HEK293 (cell line): Measurements from ENCODE around the gene ZNF507.

Experiments
- KLF9 ChIP-seq: fragments of 450-650 bp; formaldehyde crosslinking; IDR thresholded peaks from 2 replicates; pipeline ENCODE4 v1.5.1; 2016; ENCODE audit warnings: missing biosample characterization, missing genetic modification characterization, low read depth
- PRDM2 ChIP-seq: fragments of 450-650 bp; formaldehyde crosslinking; IDR thresholded peaks from 2 replicates; pipeline ENCODE4 v1.5.1; 2016; ENCODE audit warnings: missing biosample characterization, missing genetic modification characterization, borderline replicate concordance
- ZNF707 ChIP-seq: fragments of 450-650 bp; formaldehyde crosslinking; IDR thresholded peaks from 2 replicates; pipeline ENCODE4 v1.5.1; 2016; ENCODE audit warnings: missing biosample characterization, missing genetic modification characterization

DNA sequence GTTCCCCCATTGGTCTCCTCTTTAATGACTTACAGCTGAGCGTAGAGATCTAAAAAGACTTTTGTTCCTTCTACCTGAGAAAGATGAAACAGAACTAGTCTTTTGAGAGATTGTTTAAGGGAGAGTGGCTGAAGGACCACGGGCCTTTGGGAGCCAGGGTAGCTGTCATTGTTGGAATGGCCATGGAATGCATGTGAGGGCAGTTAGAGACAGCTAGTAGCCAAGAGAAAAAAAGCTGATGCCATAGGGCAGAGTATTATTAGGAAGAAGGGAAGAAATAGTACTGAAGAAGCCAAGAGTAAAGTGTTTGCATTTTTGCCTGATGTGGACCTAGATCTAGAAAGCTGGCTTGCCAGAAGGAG lies 5.6 kb downstream of the ZNF507 start:
- no peak for TF ChIP-seq KLF9 (tag by site-specific recombination)
- TF ChIP-seq ZNF707 (tag by site-specific recombination), result no peak
- TF ChIP-seq PRDM2, result no peak
